HG03378 (cell line): ENCODE measurements around the gene ENPP1.
"Not testable (repeated sequence)": the region's sequence is repeated elsewhere in the genome, so short reads cannot be mapped to it uniquely, and the experiment has no call there.

Experiments
- ATAC-seq: cut with Tn5 transposase; IDR thresholded peaks from one replicate; pipeline ENCODE4 v1.9.1; 2021; ENCODE audit warnings: mild to moderate bottlenecking, moderate library complexity; ENCODE audit not compliant: unreplicated experiment

The ENPP1 gene

DNA sequence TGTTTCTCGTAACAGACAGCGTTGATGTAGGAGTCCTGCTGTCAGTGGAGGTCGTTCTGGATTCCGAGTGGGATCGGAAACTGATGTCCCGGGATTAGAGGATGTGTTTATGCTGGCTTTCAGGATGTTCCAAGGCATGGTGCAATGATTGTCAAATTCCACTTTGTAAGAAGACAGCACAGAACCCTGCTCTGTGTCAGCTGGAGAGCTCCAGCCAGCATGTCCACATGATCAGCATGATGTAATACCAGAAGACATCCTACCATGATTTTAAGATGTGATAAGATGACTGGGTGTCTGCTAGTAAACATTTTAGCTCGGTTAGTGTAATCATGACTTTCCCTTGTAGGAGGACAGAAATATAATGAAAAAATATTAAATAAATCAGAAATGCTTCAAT lies 20.3 kb downstream of the ENPP1 start:
- ATAC-seq = no peak

DNA sequence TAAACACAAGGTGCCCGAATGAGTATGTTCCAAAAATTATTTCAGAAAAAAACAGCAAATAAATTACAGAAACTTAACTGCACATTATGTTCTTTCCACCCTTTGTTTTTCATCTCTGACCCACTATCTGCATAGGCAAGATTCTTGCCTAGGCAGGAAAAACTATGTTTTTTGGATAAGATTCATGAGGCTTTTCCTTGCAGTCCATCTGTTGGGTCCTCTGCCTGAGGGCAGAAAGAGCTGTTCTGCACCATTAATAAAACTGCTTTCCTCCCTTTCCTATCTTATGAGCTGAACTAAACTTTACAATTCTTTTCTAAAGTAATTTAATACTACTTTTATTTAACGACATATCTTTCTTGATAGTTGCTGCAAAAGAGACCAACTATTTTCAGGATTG lies 21.1 kb downstream of the ENPP1 start:
- no peak for ATAC-seq

DNA sequence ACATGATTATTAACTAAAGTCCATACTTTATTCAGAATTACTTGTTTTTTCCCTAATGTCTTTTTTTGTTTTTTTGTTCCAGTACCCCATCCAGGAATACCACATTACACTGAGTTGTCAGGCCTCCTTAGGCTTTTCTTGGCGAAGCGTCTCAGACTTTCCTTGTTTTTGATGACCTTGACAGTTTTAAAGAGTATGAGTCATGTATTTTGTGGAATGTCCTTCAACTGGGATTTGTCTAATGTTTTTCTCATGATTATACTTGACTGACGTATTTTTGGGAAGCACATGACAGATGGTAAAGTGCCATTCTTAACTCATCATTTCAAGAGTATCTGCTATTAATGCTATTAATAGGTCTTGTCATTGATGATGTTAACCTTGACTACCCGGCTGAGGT lies 23.6 kb downstream of the ENPP1 start:
- ATAC-seq = no peak

DNA sequence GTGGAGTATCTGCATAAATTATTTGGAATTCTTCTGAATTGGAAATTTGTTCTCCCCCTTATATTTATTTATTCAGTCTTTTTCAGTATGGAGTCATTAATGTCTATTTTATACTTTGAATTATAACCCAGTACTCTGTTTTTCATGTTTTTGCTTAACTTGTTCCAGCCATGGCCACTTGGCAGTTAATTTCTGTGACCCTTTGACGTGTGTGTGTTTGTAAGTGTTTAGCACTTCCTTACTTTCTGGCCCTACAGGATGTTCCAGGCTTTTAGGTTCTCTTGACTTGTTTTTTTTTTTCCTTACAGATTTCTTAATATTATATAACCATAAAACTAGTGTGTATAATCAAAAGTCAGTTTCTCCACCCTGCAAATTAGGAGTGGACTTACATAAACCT lies 24.1 kb downstream of the ENPP1 start:
- ATAC-seq = no peak

DNA sequence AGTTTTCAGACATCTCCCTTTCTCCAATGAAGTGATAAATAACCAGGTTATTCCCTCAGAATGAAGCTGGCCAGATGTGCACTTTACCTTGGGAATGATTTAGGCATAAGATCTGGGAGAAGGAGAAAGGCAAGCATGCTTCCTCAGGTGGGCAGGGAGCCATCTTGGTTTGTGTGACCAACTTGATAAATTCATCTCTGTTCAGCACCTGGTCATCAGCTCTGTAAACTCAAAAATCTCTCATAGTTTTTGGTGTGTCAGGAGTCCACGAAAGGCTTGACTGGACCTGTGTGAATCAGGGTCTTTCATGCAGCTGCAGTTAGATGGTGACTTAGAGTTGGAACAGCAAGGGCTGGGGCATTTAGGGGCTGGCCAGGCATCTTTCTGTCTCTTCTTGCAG lies 24.5 kb downstream of the ENPP1 start:
- no peak for ATAC-seq

DNA sequence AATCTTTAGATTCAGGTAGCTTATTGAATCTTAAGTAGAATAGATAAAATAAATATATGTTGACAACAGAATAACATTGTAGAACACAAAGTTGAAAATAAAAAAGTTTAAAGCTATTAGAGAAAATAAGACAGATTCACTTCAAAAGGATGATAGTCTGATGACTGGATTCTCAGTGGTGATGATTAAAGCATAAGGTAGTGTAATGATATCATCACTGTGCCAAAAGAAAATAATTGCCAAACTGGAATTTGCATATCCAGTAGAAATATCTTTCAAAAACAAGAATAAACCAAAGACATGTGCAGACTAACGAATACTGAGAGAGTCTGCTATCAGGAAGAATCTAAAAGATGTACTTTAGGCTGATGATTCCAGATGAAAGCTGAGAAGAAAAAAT lies 30.2 kb downstream of the ENPP1 start:
- ATAC-seq = no peak

DNA sequence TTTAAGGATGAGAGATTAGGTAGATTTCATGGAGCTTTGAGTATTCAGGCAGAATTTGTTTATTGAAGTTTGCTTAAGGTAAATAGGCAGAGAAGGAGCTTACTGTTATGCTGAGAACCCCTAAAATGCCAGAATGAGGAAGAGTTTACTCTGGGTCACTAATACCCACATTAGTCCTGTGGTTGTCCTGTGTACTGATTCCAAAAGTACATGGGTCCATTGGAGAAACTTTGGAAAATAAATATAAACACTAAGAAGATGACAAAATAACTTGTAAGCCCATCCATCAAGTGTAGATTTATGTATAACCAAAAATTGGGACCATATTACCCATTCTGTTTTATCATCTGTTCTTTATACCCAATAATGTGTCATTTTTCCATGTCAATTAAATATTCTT lies 31.6 kb downstream of the ENPP1 start:
- ATAC-seq = no peak

DNA sequence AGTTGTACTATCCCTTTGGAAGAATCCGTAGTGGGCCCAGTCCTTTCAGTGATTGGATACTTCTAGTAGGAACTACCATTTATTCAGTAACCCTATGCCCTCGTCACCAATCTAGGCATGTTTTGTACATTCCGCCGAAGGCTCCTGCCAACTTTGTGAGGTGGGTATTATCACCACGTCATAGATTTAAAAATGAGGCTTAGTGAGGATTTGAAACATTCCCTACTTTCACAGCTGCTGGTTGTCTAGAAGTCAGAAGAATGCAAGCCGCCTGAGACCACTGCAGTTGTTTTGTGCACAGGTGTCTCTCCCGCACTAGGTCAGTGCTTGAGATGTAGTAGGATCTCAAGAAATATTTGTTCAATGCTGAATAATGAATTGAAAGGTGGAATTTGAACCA lies 32.6 kb downstream of the ENPP1 start:
- ATAC-seq = no peak

DNA sequence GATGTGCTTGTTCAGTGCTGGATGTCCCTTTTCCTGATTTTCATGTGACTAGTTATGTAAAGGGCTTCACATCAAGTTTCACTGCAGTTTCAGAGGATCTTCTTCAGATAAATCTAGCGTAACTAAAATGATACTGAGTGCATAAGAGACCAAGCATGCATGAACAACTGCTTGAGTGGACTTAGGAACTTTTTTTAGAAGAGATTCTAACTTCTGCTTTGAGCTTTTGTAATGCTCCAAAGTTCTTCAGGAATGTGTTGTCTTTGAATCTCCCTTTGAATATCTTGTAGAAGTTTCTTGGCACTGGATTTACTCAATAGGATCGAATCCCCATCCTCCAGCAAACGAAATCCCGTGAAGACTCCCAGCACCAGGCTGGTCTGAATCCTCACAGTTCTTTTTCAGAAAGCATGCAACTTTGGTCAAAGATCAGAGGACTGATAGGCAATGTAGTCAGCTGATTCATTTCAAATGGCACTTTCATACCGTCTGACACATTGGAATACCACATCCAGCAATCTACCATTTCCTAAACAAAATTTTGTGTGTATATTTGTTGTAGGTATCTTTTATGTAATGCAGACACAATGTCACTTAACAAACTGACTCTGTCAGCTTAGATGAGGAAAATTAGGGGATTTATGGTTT lies 33.2 kb downstream of the ENPP1 start:
- ATAC-seq = no peak

DNA sequence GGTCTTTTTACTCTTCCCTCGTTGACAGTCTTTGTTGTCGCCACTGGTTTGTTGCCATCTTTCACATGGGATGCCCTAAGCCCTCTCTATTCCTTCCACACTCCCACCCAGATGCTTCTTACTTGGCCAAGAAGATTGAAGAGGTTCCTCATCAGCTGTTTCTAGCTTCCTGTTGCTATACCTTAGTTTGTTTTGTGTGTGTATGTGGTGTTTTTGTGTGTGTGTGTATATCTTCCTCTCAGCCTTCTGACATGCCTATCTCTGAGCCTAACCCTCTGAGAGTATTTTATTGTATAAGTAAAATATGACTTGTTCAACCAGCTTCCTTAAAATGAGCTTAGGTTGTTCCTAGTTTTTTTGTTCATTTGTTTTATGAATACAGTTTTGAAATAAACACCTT lies 35.9 kb downstream of the ENPP1 start:
- ATAC-seq = no peak

DNA sequence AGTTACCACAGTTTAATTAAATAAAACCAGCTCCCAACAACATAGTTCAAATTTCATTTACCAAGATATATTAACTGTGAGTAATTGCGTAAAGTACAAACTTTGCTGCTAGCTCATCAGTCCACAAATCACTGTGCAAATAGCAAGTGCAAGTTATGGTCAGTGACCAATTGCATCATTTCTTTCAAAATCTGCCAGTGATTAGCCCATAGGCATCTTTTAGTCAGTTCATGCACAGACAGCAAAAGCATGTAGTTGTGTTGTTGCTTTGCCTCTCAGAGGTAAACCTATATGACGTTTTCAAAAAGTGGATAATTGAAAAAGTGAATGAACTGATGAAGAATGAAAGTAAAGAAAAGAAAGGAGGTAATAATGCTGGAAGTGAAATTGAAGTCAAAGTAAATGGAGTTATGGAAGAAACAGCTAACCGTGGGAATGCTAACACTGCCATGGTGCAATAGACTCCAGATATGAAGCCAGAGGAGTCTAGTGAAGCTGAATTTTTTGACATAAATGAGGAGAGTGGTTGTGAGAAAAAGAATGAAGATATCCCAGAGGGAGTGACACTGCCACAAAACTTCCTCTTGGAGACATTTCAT lies 36.5 kb downstream of the ENPP1 start:
- no peak for ATAC-seq

DNA sequence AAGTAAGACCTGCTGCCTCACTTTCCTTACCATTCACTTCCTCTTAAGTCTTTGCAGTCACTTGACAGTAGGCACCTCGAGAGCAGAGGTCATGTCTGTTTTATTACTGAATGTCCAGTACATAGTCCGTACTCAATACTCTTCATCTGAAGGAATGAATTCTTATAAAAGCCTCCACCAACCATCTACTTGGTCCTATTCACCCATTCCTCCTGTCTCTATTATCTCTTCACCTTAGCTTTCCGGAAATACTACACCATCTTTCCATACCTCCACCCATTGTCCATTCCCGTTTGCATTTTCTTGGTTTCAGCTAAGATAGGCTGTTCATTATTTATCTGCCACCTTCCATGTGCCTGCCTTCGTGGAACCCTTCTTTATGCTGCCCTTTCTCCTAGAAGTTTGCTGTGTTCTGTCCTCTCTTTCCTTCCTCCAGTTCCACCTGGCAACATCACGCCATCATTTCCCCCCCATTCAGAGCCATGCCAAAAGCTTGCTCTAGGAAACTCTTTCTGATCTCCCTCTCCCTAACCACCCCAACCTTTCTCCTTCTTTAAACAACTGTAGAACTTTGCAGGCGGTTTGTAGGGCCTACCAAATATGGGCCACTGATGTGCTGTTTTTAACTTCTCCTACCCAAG lies 38.3 kb downstream of the ENPP1 start:
- no peak for ATAC-seq

DNA sequence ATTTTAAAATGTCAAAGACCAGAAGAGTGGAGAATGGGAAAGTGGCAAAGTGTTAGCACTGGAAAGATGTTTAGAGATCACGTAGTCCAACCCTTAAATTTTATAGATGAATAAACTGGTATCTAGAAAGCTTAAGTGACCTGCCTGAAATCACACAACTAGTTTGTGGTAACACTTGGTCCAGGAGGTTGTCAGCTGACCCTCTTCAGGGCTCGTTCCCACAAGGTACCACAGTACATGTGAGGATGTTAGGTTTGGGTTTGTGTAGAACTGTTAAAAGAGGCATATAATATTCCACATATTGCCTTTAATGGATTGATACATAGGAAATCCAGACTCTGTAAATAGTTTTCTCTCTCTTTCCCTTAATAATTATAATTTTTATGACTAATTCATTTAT lies 39.1 kb downstream of the ENPP1 start:
- no peak for ATAC-seq

DNA sequence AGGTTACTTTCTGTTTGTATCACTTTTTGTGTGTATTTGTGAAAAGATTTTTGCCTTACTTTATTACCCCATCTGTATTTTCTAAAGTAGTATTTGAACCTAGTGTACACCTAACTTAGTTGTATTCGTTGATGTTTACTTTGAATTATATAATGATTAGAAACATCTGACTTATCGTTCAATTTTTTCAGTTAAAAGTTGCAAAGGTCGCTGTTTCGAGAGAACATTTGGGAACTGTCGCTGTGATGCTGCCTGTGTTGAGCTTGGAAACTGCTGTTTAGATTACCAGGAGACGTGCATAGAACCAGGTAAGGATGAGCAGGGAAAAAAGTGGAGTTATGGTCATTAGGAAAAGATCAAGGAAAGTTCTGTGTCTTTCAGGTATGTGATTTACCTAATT lies 42.0 kb downstream of the ENPP1 start:
- no peak for ATAC-seq

DNA sequence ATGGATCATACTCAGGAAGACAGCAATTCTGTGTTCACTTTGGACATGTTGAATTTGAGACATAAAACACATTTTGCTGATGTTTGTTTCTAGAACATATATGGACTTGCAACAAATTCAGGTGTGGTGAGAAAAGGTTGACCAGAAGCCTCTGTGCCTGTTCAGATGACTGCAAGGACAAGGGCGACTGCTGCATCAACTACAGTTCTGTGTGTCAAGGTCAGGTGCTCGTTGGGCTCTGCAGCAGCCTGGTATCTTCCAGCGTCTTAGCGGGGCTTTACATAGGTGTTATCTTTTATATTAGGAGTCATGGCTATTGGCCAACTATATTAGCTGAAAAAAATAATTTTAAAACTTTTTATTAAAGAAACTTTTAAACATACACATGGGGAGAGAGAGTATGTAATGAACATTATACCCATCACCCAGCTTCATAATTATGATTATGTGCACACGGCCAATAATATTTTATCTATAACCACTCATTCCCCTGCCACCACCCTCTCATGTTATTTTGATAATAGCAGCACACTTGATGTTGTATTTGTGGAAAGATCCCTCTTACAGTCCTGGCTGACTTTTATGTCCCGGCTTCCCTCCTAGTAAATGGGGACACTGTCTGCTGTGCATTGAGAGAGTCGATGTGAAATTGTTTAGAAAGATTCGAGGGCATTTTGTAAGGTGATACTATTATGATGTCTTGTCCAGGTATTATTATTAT lies 43.4 kb downstream of the ENPP1 start:
- ATAC-seq = no peak

DNA sequence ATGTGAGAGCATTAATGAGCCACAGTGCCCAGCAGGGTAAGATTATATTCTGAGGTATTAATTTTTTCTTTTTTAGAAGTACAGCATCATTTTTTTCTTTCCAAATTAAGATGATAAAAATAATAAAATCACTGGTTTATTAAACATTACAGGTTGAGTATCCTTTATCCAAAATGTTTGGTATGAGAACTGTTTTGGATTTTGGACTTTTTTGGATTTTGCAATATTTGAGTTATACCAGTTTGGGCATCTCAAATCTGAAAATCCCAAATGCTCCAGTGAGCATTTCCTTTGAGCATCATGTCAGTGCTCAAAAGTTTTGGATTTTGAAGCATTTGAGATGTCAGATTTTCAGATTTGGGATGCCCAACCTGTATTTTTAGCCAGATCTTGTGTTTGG lies 44.4 kb downstream of the ENPP1 start:
- ATAC-seq = no peak

DNA sequence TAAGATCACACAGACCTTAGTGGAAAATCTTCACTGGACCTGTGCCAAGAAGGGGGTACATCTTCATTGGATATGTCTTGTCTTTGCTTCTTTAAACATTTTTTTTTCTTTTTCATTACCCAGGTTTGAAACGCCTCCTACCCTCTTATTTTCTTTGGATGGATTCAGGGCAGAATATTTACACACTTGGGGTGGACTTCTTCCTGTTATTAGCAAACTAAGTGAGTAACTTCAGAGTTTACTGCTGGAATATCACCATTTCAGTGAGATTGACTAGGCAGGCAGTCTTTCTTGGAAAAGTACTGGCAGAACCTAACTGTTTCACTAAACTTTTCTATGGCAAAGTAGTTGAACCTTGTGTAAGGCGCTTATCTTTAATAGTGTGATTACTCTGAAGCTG lies 47.0 kb downstream of the ENPP1 start:
- no peak for ATAC-seq

DNA sequence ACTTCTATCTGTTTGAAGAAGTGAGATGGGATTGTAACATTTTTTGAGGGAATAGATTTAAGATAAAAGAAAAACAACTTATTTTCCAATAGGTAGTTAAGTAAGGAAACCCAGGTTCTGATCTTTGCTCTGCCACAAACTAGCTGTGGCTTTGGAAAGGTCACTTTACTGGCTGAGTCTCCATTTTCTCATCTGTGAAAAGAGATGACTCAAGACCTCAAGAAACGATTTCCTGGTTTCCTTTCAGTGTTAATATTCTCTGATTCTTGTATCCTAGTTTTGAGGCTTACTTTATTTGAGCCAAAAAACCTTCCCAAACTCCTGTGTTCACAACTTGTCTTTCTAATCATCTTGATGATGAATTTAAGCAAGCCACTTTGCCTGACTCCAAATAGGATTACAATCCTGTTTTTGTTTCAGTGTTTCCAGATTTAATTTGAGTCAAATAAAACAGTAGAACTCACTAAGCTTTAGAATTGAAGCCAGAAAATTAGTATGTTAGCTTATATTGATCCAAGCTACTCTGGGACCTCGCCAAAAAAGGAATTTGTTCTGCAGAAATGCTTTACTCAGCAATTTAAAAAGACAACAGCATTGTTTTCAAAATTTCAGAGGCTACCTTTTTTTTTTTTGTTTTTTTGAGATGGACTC lies 51.1 kb downstream of the ENPP1 start:
- ATAC-seq = no peak

DNA sequence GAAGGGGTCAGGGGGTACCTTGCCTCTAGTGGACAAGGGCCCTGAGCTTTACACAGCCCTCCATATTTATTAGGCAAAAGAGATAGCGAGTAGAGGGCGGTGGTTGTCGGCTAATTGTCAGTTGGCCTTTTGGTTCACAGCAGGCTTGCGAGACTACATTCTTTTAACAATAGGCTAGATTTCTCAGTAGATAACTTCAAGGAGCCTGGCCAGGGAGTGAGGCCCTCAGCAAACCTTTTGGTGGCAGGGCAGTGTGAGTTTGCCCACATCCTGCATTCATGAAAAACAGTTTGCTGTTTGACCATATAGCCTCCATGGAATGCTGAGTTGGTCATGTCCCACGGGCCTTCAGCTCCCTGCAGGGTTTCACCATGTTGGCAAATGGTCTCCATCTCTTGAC lies 51.8 kb downstream of the ENPP1 start:
- not testable (repeated sequence) for ATAC-seq

DNA sequence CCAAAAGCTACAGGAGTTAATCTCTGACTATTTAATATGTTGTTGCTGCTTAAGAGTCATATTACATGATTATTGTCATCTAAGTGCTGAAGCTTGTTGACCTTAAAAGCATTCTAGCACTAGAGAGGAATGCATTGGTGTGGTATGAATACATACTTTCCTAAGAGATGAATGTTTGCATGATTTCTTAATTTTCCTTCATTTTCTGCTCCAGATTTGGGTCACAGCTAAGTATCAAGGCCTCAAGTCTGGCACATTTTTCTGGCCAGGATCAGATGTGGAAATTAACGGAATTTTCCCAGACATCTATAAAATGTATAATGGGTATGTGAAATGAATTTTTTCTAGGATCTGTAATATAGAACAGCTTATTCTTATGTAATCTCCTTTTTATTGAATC lies 53.6 kb downstream of the ENPP1 start:
- no peak for ATAC-seq

DNA sequence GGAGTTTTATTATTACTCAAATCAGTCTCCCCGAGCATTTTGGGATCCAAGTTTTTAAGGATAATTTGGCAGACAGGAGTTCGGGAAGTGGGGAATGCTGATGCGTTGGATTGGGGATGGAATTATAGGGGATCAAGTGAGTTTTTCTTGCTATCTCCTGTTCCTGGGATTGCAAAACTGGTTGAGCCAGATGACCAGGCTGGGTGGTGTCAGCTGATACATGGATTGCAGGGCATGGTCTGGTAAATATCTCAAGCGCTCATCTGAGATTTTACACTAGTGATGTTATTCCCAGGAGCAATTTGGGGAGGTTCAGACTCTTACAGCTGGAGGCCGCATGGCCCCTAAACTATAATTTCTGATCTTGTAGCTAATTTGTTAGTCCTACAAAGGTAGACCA lies 54.7 kb downstream of the ENPP1 start:
- no peak for ATAC-seq

DNA sequence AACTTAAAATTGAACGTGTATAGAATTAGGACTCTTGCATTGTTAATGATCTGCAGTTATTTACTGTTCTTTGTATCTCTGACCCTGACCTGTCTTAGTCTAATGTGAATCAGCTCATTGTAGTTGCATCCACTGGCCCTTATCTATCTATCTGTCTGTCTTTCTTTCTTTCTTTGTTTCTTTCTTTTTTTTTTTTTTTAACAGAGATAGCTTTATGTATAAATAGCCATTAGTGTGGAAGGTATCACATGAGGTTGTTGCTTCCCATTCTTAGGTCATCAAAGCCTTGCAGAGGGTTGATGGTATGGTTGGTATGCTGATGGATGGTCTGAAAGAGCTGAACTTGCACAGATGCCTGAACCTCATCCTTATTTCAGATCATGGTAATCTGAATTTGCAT lies 59.9 kb downstream of the ENPP1 start:
- ATAC-seq = no peak
